ENCODE measurements around the gene MMP8.

The MMP8 gene

GRCh38 chr11:102719620-102720277 lies 5.0 kb downstream of the MMP8 start:
- DNase-seq (ENCODE audit: low read depth) = no peak

- DNase-seq (ENCODE audit: low read depth) = no peak
These were observed 7.5 kb downstream of the MMP8 start for GRCh38 chr11:102717280-102717679.

- DNase-seq (ENCODE audit: low read depth) = no peak
These were observed 8.2 kb downstream of the MMP8 start for GRCh38 chr11:102716527-102716926.

- no peak for DNase-seq (ENCODE audit: low read depth)
These were observed 12.6 kb downstream of the MMP8 start for GRCh38 chr11:102712137-102712536.

GRCh38 chr11:102709201-102709945 lies 15.4 kb downstream of the MMP8 start:
- no peak for DNase-seq (ENCODE audit: low read depth)

GRCh38 chr11:102708654-102709053 lies 16.1 kb downstream of the MMP8 start:
- no peak for DNase-seq (ENCODE audit: low read depth)

GRCh38 chr11:102705626-102706025 lies 19.1 kb downstream of the MMP8 start, which contains the start of gene MMP27:
Gene MMP27, minus strand, starts transcription at chr11:102705769. Its CDS starts 55 bp downstream, at chr11:102705714.
- no peak for DNase-seq (ENCODE audit: low read depth)

- DNase-seq (ENCODE audit: low read depth) = no peak
These were observed 19.9 kb downstream of the MMP8 start for GRCh38 chr11:102704841-102705240.

GRCh38 chr11:102703826-102704493 lies 20.8 kb downstream of the MMP8 start:
- DNase-seq (ENCODE audit: low read depth) = no peak

- DNase-seq (ENCODE audit: low read depth) = no peak
These were observed 29.6 kb downstream of the MMP8 start for GRCh38 chr11:102695201-102695600.

GRCh38 chr11:102685754-102686153 lies 39.0 kb downstream of the MMP8 start:
- no peak for DNase-seq (ENCODE audit: low read depth)

- DNase-seq (ENCODE audit: low read depth) = no peak
These were observed 39.4 kb downstream of the MMP8 start for GRCh38 chr11:102685338-102685737.

- no peak for DNase-seq (ENCODE audit: low read depth)
These were observed 41.5 kb downstream of the MMP8 start for GRCh38 chr11:102683277-102683676.

GRCh38 chr11:102680945-102681344 lies 43.8 kb downstream of the MMP8 start:
- no peak for DNase-seq (ENCODE audit: low read depth)

- DNase-seq (ENCODE audit: low read depth) = no peak
These were observed 46.7 kb downstream of the MMP8 start for GRCh38 chr11:102678022-102678421.

- DNase-seq (ENCODE audit: low read depth) = no peak
These were observed 48.7 kb downstream of the MMP8 start for GRCh38 chr11:102676084-102676483.

GRCh38 chr11:102669664-102670063 lies 55.1 kb downstream of the MMP8 start:
- DNase-seq (ENCODE audit: low read depth) = no peak

GRCh38 chr11:102666331-102666957 lies 58.3 kb downstream of the MMP8 start:
- DNase-seq (ENCODE audit: low read depth) = no peak

- no peak for DNase-seq (ENCODE audit: low read depth)
These were observed 60.6 kb downstream of the MMP8 start for GRCh38 chr11:102664001-102664752.

GRCh38 chr11:102662607-102663006 lies 62.1 kb downstream of the MMP8 start:
- DNase-seq (ENCODE audit: low read depth) = no peak
